Measurements from ENCODE around the gene NUP93.

GRCh38 chr16:56849690-56850680 is 120.1 kb downstream of the NUP93 start:
- TF ChIP-seq EZH2phosphoT487 (IDR thresholded peaks at IDR 0.05; ENCODE audit: low read length) = no peak
- TF ChIP-seq CTCF (IDR thresholded peaks at IDR 0.05; ENCODE audit: low read length) = no peak

Measured in MM.1S (cell line).